GM23338 (cell line): ENCODE results near the gene FAM222A.

ENCODE experiments used
- EZH2 ChIP-seq: fragments of 200-600 bp; sonication (generic); IDR thresholded peaks from one replicate; pipeline ENCODE4 v1.8.0; 2017; ENCODE audit warnings: antibody characterized with exemption, mild to moderate bottlenecking, low read depth; ENCODE audit not compliant: unreplicated experiment
- EZH2phosphoT487 ChIP-seq: fragments of 200-600 bp; sonication (generic); IDR thresholded peaks from one replicate; pipeline ENCODE4 v1.8.1; 2018; ENCODE audit warnings: antibody characterized with exemption; ENCODE audit not compliant: unreplicated experiment
- JUNB ChIP-seq: IDR thresholded peaks from one replicate; pipeline ENCODE4 v1.6.1; 2016; ENCODE audit warnings: antibody characterized with exemption; ENCODE audit not compliant: unreplicated experiment
- NANOG ChIP-seq: IDR thresholded peaks from 2 replicates; pipeline ENCODE4 v1.6.1; 2016; ENCODE audit warnings: antibody characterized with exemption, borderline replicate concordance
- POLR2AphosphoS5 ChIP-seq: IDR thresholded peaks from 2 replicates; pipeline ENCODE4 v1.6.1; 2016; ENCODE audit warnings: antibody characterized with exemption, low read depth
- ZNF331 ChIP-seq: fragments of 250-450 bp; sonication (Bioruptor Pico); IDR thresholded peaks from 2 replicates; pipeline ENCODE4 v1.5.0; 2020; ENCODE audit warnings: low read depth, mild to moderate bottlenecking, moderate library complexity
- TF ChIP-seq, protein P1 (sequence below), 2 experiments: fragments of 200-600 bp in 1 of 2; sonication (generic) in 1 of 2; conservative IDR thresholded peaks; 2 replicates each; pipeline versions ENCODE4 v1.5.1 to v1.6.1; 2016 to 2017; ENCODE audit warnings: antibody characterized with exemption in 2 of 2, low read depth in 2 of 2, mild to moderate bottlenecking in 2 of 2, moderate library complexity in 1 of 2
- TF ChIP-seq, protein P2 (sequence below): IDR thresholded peaks from one replicate; pipeline ENCODE4 v1.6.1; 2018; ENCODE audit warnings: antibody characterized with exemption; ENCODE audit not compliant: unreplicated experiment

DNA sequence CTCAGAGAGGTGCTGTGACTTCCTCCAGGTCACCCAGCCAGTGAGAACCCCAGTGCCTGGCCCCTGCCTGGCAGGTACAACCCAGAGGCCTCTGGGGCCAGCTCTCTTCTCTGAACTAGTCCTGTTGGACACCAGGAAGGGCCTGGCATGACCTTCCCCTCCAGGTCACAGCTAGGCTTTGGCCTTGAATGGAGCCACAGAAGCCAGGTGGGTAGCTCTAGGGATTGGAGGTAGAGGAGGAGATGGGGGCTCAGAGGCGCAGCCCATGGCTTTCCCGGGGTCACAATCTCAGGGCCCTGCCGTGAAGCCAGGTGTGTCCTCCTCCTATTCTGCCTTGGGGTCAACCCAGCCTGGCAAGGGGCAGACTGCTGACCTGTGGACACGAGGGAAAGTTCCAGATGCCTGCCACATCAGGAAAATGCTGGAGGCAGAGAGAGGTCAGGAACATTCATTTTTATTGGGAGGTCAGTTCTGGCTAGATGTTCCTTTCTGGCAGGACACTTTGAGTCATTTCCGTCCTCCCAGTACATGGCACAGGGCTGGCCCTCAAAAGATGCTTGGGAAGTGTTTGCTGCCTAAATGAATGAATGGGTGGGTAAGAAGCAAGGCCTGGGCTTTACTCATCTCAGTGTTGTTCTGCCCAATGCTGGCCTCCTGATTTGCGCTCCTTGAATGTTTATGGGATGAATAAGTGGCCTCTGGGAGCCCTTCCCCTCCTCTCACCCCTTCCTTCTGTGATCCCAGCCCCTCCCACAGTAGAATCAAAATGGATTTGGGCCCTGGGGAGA lies 25.4 kb downstream of the FAM222A start:
- no peak for TF ChIP-seq POLR2AphosphoS5
- TF ChIP-seq, protein P1, sequence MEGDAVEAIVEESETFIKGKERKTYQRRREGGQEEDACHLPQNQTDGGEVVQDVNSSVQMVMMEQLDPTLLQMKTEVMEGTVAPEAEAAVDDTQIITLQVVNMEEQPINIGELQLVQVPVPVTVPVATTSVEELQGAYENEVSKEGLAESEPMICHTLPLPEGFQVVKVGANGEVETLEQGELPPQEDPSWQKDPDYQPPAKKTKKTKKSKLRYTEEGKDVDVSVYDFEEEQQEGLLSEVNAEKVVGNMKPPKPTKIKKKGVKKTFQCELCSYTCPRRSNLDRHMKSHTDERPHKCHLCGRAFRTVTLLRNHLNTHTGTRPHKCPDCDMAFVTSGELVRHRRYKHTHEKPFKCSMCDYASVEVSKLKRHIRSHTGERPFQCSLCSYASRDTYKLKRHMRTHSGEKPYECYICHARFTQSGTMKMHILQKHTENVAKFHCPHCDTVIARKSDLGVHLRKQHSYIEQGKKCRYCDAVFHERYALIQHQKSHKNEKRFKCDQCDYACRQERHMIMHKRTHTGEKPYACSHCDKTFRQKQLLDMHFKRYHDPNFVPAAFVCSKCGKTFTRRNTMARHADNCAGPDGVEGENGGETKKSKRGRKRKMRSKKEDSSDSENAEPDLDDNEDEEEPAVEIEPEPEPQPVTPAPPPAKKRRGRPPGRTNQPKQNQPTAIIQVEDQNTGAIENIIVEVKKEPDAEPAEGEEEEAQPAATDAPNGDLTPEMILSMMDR (conservative IDR thresholded peaks at IDR 0.05; ENCODE audit: low read depth in 2 of 2), result no peak
- no peak for TF ChIP-seq EZH2phosphoT487
- TF ChIP-seq EZH2, result no peak
- TF ChIP-seq, protein P2, sequence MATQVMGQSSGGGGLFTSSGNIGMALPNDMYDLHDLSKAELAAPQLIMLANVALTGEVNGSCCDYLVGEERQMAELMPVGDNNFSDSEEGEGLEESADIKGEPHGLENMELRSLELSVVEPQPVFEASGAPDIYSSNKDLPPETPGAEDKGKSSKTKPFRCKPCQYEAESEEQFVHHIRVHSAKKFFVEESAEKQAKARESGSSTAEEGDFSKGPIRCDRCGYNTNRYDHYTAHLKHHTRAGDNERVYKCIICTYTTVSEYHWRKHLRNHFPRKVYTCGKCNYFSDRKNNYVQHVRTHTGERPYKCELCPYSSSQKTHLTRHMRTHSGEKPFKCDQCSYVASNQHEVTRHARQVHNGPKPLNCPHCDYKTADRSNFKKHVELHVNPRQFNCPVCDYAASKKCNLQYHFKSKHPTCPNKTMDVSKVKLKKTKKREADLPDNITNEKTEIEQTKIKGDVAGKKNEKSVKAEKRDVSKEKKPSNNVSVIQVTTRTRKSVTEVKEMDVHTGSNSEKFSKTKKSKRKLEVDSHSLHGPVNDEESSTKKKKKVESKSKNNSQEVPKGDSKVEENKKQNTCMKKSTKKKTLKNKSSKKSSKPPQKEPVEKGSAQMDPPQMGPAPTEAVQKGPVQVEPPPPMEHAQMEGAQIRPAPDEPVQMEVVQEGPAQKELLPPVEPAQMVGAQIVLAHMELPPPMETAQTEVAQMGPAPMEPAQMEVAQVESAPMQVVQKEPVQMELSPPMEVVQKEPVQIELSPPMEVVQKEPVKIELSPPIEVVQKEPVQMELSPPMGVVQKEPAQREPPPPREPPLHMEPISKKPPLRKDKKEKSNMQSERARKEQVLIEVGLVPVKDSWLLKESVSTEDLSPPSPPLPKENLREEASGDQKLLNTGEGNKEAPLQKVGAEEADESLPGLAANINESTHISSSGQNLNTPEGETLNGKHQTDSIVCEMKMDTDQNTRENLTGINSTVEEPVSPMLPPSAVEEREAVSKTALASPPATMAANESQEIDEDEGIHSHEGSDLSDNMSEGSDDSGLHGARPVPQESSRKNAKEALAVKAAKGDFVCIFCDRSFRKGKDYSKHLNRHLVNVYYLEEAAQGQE, result no peak
- no peak for TF ChIP-seq JUNB
- TF ChIP-seq NANOG, result no peak
- TF ChIP-seq ZNF331 (CRISPR knock-in tag), result no peak
